ENCODE results near the gene UBE2L3.

DNA sequence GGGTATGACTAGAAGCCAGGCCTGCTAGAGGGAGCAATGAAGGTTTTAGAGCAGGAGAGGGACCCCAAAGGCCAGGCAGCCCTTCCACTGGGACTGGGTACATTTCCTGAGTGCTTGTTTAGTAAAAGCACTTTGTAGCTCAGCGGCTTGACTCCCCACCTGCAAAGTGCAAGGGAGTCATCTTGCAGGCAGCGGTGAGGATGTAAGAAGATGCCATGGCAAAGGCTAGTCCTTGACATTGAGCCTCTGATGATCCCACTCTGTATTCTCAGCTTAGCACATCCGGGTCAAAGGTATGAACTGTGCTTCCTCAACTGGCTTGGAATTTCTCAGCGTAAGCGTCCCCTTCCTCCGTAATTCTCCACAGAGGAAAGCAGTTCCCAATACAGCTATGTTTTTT is 3.1 kb upstream of the UBE2L3 start:
- TF ChIP-seq, protein P1, sequence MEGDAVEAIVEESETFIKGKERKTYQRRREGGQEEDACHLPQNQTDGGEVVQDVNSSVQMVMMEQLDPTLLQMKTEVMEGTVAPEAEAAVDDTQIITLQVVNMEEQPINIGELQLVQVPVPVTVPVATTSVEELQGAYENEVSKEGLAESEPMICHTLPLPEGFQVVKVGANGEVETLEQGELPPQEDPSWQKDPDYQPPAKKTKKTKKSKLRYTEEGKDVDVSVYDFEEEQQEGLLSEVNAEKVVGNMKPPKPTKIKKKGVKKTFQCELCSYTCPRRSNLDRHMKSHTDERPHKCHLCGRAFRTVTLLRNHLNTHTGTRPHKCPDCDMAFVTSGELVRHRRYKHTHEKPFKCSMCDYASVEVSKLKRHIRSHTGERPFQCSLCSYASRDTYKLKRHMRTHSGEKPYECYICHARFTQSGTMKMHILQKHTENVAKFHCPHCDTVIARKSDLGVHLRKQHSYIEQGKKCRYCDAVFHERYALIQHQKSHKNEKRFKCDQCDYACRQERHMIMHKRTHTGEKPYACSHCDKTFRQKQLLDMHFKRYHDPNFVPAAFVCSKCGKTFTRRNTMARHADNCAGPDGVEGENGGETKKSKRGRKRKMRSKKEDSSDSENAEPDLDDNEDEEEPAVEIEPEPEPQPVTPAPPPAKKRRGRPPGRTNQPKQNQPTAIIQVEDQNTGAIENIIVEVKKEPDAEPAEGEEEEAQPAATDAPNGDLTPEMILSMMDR (IDR thresholded peaks at IDR 0.05): no peak
- no peak for TF ChIP-seq POLR2A (IDR thresholded peaks at IDR 0.05)
